NCI-H2196 treated with DMSO at 0.1 percent for 48 hours (cell line): ENCODE data around the gene REEP2.
A peak's percentile ranks its signal among the peaks of the same experiment; 100 is the strongest.
"Not testable (repeated sequence)": the region's sequence is repeated elsewhere in the genome, so short reads cannot be mapped to it uniquely, and the experiment has no call there.

Source experiments
- DNase-seq: peaks from one replicate; lab custom pipeline; 2025; ENCODE audit not compliant: unreplicated experiment; lab: John Stamatoyannopoulos, UW

Gene REEP2

DNA sequence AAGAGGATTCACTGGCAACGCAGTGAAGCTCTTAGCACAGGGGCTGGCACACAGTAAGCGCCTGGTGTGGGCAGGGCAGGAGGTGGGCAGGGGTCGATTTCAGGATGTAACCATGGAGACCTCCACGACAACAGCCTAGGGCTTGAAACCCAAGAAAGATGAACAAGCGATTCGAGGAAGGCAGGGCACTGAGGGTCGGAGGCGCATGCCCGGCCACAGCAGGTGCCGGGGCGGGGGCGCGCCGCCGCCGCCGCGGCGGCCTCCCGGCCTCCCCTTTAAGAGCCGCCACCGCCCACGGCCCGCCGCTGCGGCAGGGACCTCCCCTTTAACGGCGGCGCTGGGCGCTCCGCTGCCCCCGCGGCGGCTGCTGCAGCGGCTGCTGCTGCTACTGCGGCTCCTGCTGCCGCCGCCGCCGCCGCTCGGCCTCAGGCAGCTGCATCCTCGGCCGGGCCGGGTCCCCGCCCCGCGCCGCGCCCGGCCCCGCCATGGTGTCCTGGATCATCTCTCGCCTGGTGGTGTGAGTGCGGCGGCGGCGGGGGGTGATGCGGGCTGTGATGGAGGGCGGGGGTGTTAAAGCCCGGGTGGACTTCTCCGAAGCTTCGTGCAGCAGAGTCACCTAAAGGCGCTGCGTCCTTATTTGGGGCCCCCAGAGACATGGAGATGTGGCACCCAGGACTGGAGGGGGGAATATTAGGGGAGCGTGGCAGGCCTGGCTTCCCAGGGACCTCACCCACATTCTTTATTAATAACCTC, at the start of gene REEP2:
TSS of gene REEP2 (plus strand) at position 334 of the 753 bp plus-strand sequence. CDS start at position 486, 152 bp downstream.
- peak; percentile 35 for DNase-seq

DNA sequence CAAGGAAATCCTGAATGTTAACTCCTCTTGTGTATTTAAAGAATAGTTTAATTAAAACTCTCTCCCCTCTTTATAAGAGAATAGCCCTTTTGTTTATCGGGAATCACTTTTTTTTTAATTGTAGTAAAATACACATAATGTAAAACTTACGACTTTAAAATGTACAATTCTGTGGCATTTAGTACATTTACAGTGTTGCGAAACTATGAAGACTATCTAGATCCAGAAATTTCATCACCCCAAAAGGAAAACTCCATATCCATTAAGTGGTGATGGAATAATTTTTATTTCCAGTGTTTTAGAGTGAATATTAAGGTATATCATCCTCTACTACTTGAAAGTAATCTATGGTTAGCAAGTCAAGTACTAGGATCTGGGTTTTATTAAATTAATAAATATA, 49.5 kb upstream of the REEP2 start:
- DNase-seq: no peak

DNA sequence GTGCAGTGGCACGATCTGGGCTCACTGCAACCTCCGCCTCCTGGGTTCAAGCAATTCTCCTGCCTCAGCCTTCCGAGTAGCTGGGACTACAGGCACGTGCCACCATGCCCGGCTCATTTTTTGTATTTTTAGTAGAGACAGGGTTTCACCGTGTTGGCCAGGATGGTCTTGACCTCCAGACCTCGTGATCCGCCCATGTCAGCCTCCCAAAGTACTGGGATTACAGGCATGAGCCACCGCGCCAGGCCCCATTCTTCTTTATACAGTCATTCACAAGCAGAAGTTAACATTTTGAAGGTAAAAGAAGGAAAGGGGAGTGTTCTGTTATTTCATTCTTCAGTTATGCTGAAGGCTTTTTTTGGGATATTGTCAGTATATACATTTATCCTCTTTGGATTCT, 48.9 kb upstream of the REEP2 start:
- not testable (repeated sequence) for DNase-seq

- DNase-seq: no peak
These were observed 46.9 kb upstream of the REEP2 start for GRCh38 chr5:138391859-138392386.

DNA sequence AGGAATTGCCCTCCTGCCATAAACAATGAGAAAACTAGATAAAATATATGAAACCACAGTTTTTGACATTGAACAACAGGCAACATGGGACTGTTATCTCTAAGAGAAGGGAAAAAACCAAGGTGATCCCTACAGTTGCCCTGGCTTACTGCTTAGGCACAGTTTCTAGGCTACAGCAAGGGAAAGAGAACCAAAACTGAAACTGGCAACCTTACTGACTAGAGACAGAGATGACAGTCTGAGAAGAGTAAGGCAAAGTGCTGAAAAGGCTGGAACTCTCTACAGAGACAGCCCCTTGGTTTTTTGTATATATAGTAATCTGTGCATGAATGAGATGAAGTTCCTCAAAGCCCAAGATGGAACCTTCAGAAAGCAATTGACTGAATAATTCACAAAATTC, 36.2 kb upstream of the REEP2 start:
- no peak for DNase-seq

DNA sequence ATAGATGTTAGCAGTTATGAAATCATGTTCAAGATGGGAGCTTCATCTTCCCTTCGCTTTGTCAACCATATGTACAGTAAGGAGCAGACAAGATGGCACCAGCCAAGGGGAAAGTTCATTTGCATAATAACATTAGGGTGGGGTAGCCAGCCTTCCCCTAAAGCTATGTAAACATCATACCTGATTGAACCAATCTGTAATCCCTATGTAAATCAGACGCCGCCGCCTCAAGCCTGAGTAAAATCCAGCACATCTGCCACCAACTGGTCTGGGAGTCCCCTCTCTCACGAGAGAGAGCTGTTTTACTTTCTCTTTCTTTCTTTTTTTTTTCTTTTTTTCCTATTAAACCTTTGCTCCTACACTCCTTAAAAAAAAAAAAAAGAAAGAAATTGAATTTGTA, 30.8 kb upstream of the REEP2 start:
- DNase-seq: no peak

- not testable (repeated sequence) for DNase-seq
These were observed 27.7 kb upstream of the REEP2 start for GRCh38 chr5:138410996-138411640.

GRCh38 chr5:138418444-138418843, 20.4 kb upstream of the REEP2 start:
- no peak for DNase-seq

GRCh38 chr5:138425079-138425478, 13.8 kb upstream of the REEP2 start:
- no peak for DNase-seq

GRCh38 chr5:138435943-138436342, 2.9 kb upstream of the REEP2 start:
- no peak for DNase-seq

DNA sequence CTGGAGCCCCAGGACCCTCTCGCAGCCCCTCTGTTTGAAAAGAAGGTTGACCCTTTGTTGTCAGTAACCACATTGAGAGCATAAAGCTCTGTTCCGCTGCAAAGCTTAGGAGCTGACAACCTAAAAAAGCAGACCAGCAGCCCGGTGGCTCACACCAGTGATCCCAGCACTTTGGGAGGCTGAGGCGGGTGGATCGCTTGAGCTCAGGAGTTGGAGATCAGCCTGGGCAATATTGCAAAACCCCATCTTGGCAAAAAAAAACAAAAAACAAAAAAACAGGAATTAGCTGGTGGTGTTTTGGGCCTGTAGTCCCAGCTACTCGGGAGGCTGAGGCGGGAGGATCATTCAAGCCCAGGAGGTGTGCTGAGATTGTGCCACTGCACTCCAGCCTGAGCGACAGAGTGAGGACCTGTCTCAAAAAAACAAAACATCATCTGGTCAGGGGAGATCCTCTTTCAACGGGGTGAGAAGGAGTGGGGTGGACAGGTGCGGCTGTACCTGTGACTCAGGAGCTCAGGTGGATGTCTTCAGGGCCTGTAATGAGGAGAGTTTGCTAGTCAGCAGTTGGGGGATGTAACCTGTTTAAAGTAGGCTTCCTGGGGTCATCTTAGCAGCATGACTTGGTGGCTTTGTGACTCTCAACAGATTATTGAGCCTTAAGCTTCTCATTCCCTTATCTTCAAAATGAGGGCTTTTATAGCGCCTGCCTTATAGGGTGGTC, 694 bp upstream of the REEP2 start:
- no peak for DNase-seq

DNA sequence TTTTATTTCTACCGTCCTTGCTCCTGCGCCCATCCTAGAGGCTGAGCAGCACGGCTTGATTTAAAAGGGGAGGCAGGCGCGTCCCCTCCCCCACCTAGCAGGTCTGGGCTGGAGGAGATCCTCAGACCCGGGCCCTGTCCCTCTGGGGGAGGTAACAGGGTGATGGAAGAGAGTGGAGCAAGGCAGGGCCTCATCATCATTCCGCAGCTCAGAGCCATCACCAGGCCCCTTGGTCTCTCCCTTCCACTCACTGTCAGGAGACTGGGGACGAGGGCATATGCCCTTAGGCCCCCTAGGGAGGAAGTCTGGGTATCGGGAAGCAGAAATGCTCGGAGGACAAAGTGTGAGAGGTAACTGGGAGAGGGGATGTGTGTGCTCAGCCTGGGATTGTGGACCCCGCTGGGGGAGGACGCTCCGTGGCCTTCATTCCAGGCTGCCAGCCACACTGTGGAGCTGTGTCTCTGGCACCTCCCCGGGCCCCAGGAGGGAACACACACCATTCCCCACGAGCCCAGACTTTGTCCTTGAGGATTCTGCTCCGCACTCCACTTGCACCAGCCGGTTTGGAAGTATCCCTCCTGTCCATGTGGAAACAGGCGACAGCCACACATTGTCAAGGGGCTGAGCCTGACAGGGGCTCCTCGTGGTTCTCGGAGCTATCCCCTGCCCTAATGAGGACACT, 761 bp downstream of the REEP2 start:
- DNase-seq: no peak

- no peak for DNase-seq
These were observed 1.6 kb downstream of the REEP2 start for GRCh38 chr5:138440159-138441073.

DNA sequence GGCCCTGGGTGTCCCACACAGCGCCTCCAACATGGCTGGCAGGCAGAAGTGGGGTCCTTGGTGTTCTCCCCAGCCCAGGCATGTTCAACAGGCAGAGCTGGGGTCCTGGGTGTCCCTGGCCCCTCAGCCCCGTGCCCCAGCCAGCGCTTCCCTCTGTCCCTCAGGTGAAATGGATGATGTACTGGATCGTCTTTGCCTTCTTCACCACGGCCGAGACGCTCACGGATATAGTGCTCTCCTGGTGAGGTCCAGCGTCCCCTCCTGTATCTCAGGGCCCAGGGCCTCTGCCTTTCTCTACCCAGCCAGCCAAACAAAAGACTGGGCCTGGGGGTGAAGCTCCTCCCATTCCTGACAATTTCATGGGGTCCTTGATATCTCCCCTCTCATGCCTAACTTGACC, 2.4 kb downstream of the REEP2 start:
- DNase-seq: no peak

DNA sequence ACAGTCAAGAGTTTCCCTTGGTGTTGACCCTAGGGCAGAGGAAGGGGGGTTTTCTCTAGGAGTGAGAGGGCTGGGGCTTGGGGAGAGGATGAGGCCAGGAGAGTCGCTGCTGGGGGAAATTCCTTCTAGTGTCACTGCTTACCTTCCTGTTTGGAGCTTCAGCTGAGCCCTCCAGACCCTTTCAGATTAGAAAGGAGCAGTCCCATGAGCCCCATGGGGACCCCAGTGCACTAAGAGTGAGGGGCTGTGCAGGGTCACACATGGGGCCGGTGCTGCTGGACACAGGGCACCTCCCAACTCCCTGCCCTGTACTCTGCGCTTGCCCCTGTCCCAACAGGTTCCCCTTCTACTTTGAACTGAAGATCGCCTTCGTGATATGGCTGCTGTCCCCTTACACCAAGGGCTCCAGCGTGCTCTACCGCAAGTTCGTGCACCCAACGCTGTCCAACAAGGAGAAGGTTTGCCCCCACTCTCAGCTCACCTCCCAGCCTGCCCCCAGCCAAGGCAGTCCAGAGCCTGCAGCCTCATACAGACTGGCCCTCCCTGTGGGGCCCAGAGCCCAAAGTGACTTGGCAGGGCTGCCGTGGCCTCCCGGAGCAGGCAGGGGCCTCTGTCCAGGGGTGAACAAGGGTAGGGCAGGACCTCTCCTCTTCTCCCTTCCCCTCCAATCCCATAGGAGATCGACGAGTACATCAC, 5.4 kb downstream of the REEP2 start:
- DNase-seq: no peak

GRCh38 chr5:138444774-138445546, 6.1 kb downstream of the REEP2 start:
- DNase-seq: no peak

DNA sequence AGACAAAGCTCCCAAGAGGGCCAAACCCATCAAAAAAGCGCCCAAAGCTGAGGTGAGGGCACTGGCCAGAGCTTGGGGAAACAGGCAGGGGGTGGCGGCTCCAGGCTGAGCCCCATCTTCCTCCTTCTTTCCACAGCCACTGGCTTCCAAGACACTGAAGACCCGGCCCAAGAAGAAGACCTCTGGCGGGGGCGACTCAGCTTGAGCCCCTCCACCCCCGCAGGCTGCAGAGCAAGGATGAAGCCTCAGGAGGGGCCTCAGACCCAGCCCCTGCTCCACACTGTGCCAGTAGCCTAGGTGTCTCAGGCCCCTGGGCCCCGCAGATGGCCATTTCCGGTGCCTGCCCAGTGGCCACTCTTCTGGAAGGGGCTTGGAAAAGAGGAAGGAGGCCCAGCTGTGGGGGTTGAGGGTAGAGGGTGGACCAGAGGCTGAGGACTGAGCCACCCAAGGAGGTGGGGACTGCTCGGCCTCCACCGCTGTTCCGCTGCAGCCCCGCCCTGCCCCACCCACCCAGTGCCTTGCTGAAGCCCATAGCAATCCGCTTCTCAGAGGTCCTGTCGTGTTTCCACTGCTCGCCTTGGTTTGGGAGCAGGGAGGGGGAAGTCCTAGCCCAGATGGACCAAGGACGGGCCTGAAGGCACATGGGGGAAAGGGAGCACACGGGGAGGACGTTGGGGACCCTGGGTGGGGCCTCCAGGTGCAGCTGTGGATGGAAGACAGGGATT, 6.9 kb downstream of the REEP2 start:
- DNase-seq: no peak

DNA sequence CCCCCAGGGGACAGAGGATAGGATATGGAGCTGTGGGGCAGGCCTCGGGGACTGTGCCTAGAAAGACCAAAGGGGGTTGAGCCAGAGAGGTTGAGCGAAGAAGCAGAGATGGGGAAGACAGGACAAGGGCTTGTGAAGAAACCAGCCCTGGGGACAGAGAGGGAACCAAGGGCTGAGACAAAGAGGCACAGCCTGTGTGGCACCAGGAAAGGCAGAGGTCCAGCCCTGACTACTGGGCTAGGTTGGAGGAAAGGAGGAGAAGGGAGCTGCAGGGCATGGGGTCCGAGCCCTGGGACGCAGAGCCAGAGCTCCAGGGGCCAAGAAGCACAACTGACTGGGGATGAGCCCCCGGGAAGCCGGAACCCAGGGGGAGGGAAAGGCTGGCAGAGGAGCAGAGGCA, 9.2 kb downstream of the REEP2 start:
- no peak for DNase-seq
